ENCODE results near the gene TAGAP.

TAGAP gene

GRCh38 chr6:159071843-159072769 lies 27.3 kb upstream of the TAGAP start:
- no peak for DNase-seq

- DNase-seq = no peak
Observed at GRCh38 chr6:159068904-159069578, 24.2 kb upstream of the TAGAP start.

GRCh38 chr6:159067334-159067733 lies 22.5 kb upstream of the TAGAP start:
- DNase-seq = no peak

- DNase-seq = no peak
Observed at GRCh38 chr6:159066483-159066882, 21.7 kb upstream of the TAGAP start.

- DNase-seq = no peak
Observed at GRCh38 chr6:159065759-159066329, 21.1 kb upstream of the TAGAP start.

GRCh38 chr6:159065091-159065490 lies 20.3 kb upstream of the TAGAP start:
- DNase-seq = no peak

GRCh38 chr6:159064477-159064876 lies 19.7 kb upstream of the TAGAP start:
- no peak for DNase-seq

GRCh38 chr6:159063549-159063948 lies 18.8 kb upstream of the TAGAP start:
- DNase-seq = no peak

GRCh38 chr6:159062976-159063375 lies 18.2 kb upstream of the TAGAP start:
- DNase-seq = no peak

GRCh38 chr6:159062564-159062945 lies 17.8 kb upstream of the TAGAP start:
- no peak for DNase-seq

- no peak for DNase-seq
Observed at GRCh38 chr6:159061805-159062563, 17.2 kb upstream of the TAGAP start.

GRCh38 chr6:159061146-159061545 lies 16.4 kb upstream of the TAGAP start:
- DNase-seq = no peak

GRCh38 chr6:159059885-159060506 lies 15.2 kb upstream of the TAGAP start:
- no peak for DNase-seq

GRCh38 chr6:159059141-159059540 lies 14.3 kb upstream of the TAGAP start:
- DNase-seq = no peak

GRCh38 chr6:159056899-159057298 lies 12.1 kb upstream of the TAGAP start:
- no peak for DNase-seq

- DNase-seq = no peak
Observed at GRCh38 chr6:159056432-159056831, 11.6 kb upstream of the TAGAP start.

GRCh38 chr6:159056003-159056402 lies 11.2 kb upstream of the TAGAP start:
- DNase-seq = no peak

GRCh38 chr6:159053781-159054398 lies 9.1 kb upstream of the TAGAP start:
- DNase-seq = no peak

GRCh38 chr6:159052720-159053119 lies 7.9 kb upstream of the TAGAP start:
- no peak for DNase-seq

GRCh38 chr6:159047891-159048685 lies 3.3 kb upstream of the TAGAP start:
- DNase-seq = no peak

GRCh38 chr6:159045801-159046200 lies 1.0 kb upstream of the TAGAP start:
- DNase-seq = no peak

Data from 8988T (cell line).